ENCODE results near the gene ELP4. TPM values are rescaled to one million over a fixed set of nuclear protein-coding genes. Genes with fewer than 3 reads are reported as not detected.
A peak's percentile ranks its signal among the peaks of the same experiment; 100 is the strongest.
"Not testable (repeated sequence)": the region's sequence is repeated elsewhere in the genome, so short reads cannot be mapped to it uniquely, and the experiment has no call there.

The ELP4 gene
- total RNA-seq, 1 experiment from 2014 or later = 32.4 TPM

- no peak for DNase-seq (ENCODE audit: low spot score)
Measured at GRCh38 chr11:31542862-31543261, 33.3 kb downstream of the ELP4 start.

DNA sequence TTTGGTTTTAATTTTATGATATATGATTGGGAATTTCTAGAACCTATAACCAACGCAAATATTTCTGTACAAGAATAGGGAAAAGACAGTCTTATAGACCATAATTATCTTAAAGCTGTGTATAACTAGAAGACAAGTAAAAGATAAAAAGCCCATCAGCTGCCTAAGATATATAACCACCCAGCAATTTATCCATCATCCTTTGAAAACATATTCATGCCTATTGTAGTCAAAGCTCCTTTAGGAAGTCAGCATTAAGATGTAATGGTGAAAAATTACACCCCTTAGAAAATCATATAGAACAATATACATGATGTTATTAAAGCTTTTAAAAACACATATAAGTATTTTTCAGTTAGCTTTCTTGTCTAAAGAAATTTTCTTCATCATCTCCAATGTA lies 46.4 kb downstream of the ELP4 start:
- no peak for DNase-seq (ENCODE audit: low spot score)

DNA sequence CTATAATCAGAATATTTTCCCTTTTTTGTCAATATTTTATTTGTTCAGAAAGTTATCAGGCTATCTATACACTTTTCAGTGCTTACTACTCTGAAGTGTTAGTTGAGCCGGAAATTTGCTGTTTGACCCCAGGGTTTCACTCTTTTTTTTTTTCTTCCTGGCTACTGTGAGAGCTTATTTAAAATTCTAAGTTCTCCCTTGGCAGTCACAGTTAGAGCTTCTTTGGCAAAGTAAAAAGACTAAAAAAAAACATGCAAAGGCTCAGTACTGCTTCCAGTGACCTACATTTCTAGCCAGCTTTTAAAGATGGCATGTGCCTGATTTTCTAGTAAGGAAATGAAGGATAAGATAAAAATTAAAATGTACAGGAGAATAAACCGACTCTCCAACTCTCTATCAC lies 48.4 kb downstream of the ELP4 start:
- no peak for DNase-seq (ENCODE audit: low spot score)

- DNase-seq (ENCODE audit: low spot score) = no peak
Measured at GRCh38 chr11:31560842-31561476, 51.4 kb downstream of the ELP4 start.

DNA sequence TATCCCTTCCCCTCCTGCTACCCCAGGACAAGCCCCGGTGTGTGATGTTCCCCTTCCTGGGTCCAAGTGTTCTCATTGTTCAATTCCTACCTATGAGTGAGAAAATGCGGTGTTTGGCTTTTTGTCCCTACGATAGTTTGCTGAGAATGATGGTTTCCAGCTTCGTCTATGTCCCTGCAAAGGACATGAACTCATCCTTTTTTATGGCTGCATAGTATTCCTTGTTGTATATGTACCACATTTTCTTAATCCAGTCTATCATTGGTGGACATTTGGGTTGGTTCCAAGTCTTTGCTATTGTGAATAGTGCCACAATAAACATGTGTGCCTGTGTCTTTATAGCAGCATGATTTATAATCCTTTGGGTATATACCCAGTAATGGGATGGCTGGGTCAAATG lies 55.0 kb downstream of the ELP4 start:
- DNase-seq (ENCODE audit: low spot score) = not testable (repeated sequence)

- DNase-seq (ENCODE audit: low spot score) = not testable (repeated sequence)
Measured at GRCh38 chr11:31574133-31574532, 64.6 kb downstream of the ELP4 start.

GRCh38 chr11:31575764-31576163 lies 66.2 kb downstream of the ELP4 start:
- not testable (repeated sequence) for DNase-seq (ENCODE audit: low spot score)

DNA sequence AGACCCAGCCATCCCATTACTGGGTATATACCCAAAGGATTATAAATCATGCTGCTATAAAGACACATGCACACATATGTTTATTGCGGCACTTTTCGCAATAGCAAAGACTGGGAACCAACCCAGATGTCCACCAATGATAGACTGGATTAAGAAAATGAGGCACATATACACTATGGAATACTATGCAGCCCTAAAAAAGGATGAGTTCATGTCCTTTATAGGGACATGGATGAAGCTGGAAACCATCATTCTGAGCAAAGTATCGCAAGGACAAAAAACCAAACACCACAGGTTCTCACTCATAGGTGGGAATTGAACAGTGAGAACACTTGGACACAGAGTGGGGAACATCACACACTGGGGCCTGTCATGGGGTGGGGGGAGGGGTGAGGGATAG lies 69.8 kb downstream of the ELP4 start:
- DNase-seq (ENCODE audit: low spot score) = not testable (repeated sequence)

DNA sequence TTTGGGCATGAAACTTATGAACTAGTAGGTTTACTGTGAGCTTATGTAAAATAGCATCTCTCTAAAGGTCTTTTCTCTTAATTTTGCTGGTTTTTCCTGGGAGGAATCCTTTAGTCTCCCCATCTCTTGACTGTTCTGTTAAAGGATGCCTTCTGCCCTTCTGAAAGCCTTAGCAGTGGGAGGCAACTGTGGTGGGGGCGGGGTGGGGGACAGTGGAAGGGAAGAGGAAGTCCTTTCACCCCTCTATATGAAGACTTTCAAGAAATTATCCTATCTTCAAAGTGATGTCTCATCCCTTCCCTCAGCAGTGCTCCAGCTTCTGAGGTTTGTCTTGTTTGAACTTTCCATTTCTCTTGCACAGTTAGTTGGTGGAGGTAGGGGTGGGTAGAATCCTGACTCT lies 73.1 kb downstream of the ELP4 start:
- DNase-seq (ENCODE audit: low spot score) = no peak

GRCh38 chr11:31598454-31598853 lies 88.9 kb downstream of the ELP4 start:
- DNase-seq (ENCODE audit: low spot score) = no peak

GRCh38 chr11:31601635-31602282 lies 92.2 kb downstream of the ELP4 start:
- DNase-seq (ENCODE audit: low spot score) = no peak

GRCh38 chr11:31606893-31607292 lies 97.3 kb downstream of the ELP4 start:
- DNase-seq (ENCODE audit: low spot score) = no peak

GRCh38 chr11:31607914-31608313 lies 98.3 kb downstream of the ELP4 start:
- DNase-seq (ENCODE audit: low spot score) = no peak

DNA sequence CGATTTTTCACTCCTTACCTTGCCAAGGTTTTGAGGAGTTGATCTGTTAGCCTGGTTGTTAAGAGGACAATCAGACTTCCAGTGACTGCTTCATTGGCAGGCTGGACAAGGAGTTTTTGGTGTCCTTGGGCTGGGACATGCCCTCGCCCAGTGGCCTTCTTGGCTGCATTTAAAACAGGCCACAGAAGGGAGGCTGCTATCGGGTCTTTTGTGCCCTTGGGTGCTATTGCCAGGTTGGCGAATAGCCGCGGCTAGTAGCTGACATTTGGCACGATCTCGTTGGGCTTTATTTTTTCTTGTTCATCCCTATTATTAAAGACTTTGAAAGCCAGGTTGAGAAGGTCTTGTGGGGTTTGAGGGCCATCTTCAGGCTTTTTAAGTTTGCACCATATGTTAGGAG lies 99.4 kb downstream of the ELP4 start:
- no peak for DNase-seq (ENCODE audit: low spot score)

GRCh38 chr11:31610544-31610943 lies 101.0 kb downstream of the ELP4 start:
- no peak for DNase-seq (ENCODE audit: low spot score)

DNA sequence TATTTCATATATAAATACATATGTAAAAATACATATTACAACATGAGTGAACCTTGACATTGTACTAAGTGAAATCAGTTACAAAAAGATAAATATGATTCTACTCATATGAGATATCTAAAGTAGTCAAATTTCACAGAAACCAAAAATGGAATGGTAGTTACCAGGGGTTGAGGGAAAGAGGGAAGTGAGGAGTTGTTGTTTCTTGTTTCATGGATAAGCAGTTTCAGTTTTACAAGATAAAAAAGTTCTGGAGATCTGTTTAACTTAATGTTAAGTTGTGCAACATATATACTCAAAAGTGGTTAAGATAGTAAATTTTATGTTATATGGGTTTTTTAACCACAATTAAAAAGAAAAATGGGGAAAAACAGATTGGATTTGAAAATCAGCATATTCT lies 107.7 kb downstream of the ELP4 start:
- DNase-seq (ENCODE audit: low spot score) = no peak

DNA sequence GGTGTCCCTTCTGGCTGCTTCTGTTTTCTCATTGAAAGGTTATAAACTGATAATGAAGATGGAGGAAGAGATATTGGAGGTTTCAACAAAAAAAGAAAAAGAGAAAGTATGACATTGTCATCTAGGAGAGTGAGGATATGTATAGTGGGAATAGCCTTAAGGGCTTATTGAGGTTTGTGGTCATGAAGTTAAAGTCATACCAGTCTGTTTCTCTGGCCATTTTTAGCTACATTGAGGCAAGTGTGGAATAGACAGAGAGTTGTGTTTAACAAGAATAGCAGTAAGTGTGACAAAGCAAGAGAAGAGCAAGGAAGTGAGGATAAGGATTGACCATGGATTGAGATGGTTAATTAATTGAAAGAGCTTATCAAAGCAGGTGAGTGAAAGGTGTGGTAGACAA lies 110.4 kb downstream of the ELP4 start:
- no peak for DNase-seq (ENCODE audit: low spot score)

- no peak for DNase-seq (ENCODE audit: low spot score)
Measured at GRCh38 chr11:31620434-31620833, 110.9 kb downstream of the ELP4 start.

DNA sequence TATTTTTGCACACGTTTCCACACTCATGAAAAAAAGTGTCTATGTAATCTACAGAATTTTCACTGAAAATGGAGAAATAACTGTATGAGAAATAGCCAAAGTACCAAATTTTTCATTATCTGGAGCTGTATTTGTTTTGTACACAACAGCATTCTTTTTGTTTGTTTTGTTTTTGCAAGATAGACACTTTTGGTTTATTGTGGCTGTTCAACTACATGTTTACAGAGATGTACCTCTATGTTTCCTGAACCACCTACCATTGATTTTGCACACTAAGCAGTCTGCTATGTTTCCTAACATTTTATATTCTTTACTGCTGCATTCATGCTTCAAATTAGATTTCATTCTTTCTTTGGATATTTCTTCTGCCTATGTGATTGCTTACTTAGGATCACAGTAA lies 116.3 kb downstream of the ELP4 start:
- no peak for DNase-seq (ENCODE audit: low spot score)

- DNase-seq (ENCODE audit: low spot score) = no peak
Measured at GRCh38 chr11:31628111-31628510, 118.5 kb downstream of the ELP4 start.

- DNase-seq (ENCODE audit: low spot score) = no peak
Measured at GRCh38 chr11:31636983-31637382, 127.4 kb downstream of the ELP4 start.

GRCh38 chr11:31640611-31641010 lies 131.0 kb downstream of the ELP4 start:
- no peak for DNase-seq (ENCODE audit: low spot score)

DNA sequence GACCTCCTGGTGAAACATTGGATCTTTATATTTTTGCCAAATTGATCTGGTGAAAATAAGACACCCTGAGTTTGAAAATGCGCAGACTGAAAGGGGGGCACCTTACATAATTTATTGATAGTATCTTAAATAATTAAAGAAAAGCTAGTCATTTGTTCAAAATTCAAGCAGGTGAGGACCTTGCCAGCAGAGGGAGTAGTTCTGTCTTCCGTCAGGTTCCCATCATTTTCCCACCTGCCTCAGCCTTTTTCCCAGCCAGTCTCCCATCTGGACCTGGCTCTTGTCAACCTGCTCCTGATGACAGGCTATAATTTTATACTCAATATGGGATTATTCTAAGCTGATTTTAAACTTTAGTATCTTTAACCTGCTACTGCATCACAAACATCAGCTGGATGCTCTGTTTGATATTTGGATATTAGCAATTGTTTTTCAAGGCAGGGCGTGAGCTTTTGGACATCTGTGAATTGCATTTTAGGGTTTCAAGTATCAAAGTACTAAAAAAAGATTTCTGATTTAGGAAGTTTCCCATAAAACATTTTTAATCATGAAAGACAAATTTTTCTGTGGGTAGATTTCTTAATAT lies 132.0 kb downstream of the ELP4 start:
- DNase-seq (ENCODE audit: low spot score) = peak; percentile 51
